GM12878 (cell line): ENCODE data around the gene TK1. TPM values are rescaled to one million over a fixed set of nuclear protein-coding genes. Genes with fewer than 3 reads are reported as not detected.

Experiments used
- BCL3 ChIP-seq: IDR thresholded peaks from 2 replicates; pipeline ENCODE4 v1.6.1; 2011; ENCODE audit warnings: borderline replicate concordance, low read depth, mild to moderate bottlenecking, moderate library complexity, low read length; ENCODE audit not compliant: insufficient read depth, poor library complexity, severe bottlenecking
- BCLAF1 ChIP-seq: fragments of 450-650 bp; IDR thresholded peaks from 2 replicates; pipeline ENCODE4 v1.6.1; 2017; ENCODE audit warnings: antibody characterized with exemption, mild to moderate bottlenecking, moderate library complexity
- BHLHE40 ChIP-seq, 2 experiments: fragments of 450-650 bp in 1 of 2; IDR thresholded peaks; 2 replicates each; pipeline ENCODE4 v1.6.1; 2011 to 2017; ENCODE audit warnings: low read depth in 2 of 2, borderline replicate concordance in 1 of 2, improper control_type of control experiment in 1 of 2, low read length in 1 of 2, mild to moderate bottlenecking in 1 of 2
- CEBPB ChIP-seq, 2 experiments: fragments of 150-350 bp in 1 of 2; IDR thresholded peaks; 2 replicates each; pipeline ENCODE4 v1.6.1; 2012 to 2014; ENCODE audit warnings: low read depth in 2 of 2, low read length in 2 of 2, borderline replicate concordance in 1 of 2, inconsistent platforms in 1 of 2
- CREM ChIP-seq: IDR thresholded peaks from 2 replicates; pipeline ENCODE4 v1.6.1; 2014; ENCODE audit warnings: antibody characterized with exemption, low read depth
- EGR1 ChIP-seq, 2 experiments: IDR thresholded peaks; 1 replicate in 1 of 2; 2 replicates in 1 of 2; pipeline ENCODE4 v1.6.1; 2011 to 2012; ENCODE audit warnings: low read depth in 2 of 2, low read length in 2 of 2, borderline replicate concordance in 1 of 2, mild to moderate bottlenecking in 1 of 2, moderate library complexity in 1 of 2
- IKZF2 ChIP-seq, 2 experiments: fragments of 450-650 bp; IDR thresholded peaks; 2 replicates each; pipeline ENCODE4 v1.6.1; 2017; ENCODE audit warnings: mild to moderate bottlenecking in 2 of 2, moderate library complexity in 2 of 2
- LARP7 ChIP-seq: fragments of 450-650 bp; IDR thresholded peaks from 2 replicates; pipeline ENCODE4 v1.6.1; 2017; ENCODE audit warnings: mild to moderate bottlenecking
- MLLT1 ChIP-seq: fragments of 450-650 bp; IDR thresholded peaks from 2 replicates; pipeline ENCODE4 v1.6.1; 2016; ENCODE audit warnings: mild to moderate bottlenecking
- NR2C1 ChIP-seq: fragments of 450-650 bp; IDR thresholded peaks from 2 replicates; pipeline ENCODE4 v1.6.1; 2017; ENCODE audit warnings: antibody characterized with exemption, mild to moderate bottlenecking, moderate library complexity
- RAD51 ChIP-seq: fragments of 450-650 bp; IDR thresholded peaks from 2 replicates; pipeline ENCODE4 v1.6.1; 2016; ENCODE audit warnings: moderate library complexity, mild to moderate bottlenecking, inconsistent platforms
- RFX5 ChIP-seq: IDR thresholded peaks from 2 replicates; pipeline ENCODE4 v1.6.1; 2011; ENCODE audit warnings: low read depth, low read length, improper control_type of control experiment
- SIX5 ChIP-seq: IDR thresholded peaks from 2 replicates; pipeline ENCODE4 v1.6.1; 2011; ENCODE audit warnings: mild to moderate bottlenecking, low read depth, low read length, moderate library complexity; ENCODE audit not compliant: severe bottlenecking
- SREBF2 ChIP-seq: IDR thresholded peaks from 2 replicates; pipeline ENCODE4 v1.6.1; 2012; ENCODE audit warnings: mild to moderate bottlenecking, low read length
- USF2 ChIP-seq: IDR thresholded peaks from 2 replicates; pipeline ENCODE4 v1.6.1; 2011; ENCODE audit warnings: low read depth, low read length, improper control_type of control experiment, borderline replicate concordance
- YY1 ChIP-seq: IDR thresholded peaks from 2 replicates; pipeline ENCODE4 v1.6.1; 2011; ENCODE audit warnings: low read depth, mild to moderate bottlenecking, low read length
- ZBTB4 ChIP-seq: fragments of 450-650 bp; formaldehyde crosslinking; IDR thresholded peaks from 2 replicates; pipeline ENCODE4 v1.4.0; 2022; ENCODE audit warnings: mild to moderate bottlenecking, moderate library complexity
- ZSCAN29 ChIP-seq: fragments of 450-650 bp; IDR thresholded peaks from 2 replicates; pipeline ENCODE4 v1.6.1; 2017; ENCODE audit warnings: mild to moderate bottlenecking, moderate library complexity
- polyA plus RNA-seq, 11 experiments: library from polyadenylated mRNA; depleted of rRNA in 4 of 11; unstranded in 6 of 11; stranded (reverse) in 5 of 11; fragments of >200 nt; fragmentation: Nextera tagmentation in 4 of 11; fragmentation: Illumina TruSeq in 1 of 11; extraction: Ambion mirVana in 4 of 11; extraction: Trizol in 1 of 11; gene quantifications; 1 replicate in 1 of 11; 2 replicates in 10 of 11; pipeline versions ENCODE4 v1.2.1 to v1.2.3, GENCODE V29; 2011 to 2016; ENCODE audit warnings: inconsistent platforms in 2 of 11, missing spikeins in 2 of 11, low read depth in 1 of 11
- total RNA-seq, 4 experiments: library from RNA; depleted of rRNA in 3 of 4; stranded (reverse); fragments of >200 nt in 3 of 4; fragmentation: Illumina TruSeq in 1 of 4; extraction: Trizol in 1 of 4; gene quantifications; 2 replicates each; pipeline versions ENCODE4 v1.2.1 to v1.2.3, GENCODE V29; 2013 to 2021

The TK1 gene
- total and polyA plus RNA-seq, 10 of the 15 experiments (the other 5 are each of a cell fraction or from before 2014, with no cell fraction given), result 4.6 to 175 (median 77.9) TPM

GRCh38 chr17:78128551-78129350 is 58.1 kb downstream of the TK1 start, which contains the start of gene TMC6 (continued):
- TF ChIP-seq CEBPB (IDR thresholded peaks at IDR 0.05; ENCODE audit: borderline replicate concordance in 1 of 2, low read depth in 2 of 2, low read length in 2 of 2) (no peak), BCLAF1 (no peak), SIX5 (no peak), USF2 (peak; percentile 62), LARP7 (peak; percentile 40), BCL3 (peak; percentile 68), MLLT1 (peak; percentile 8; the same call in 1 of the 2 replicates), RFX5 (no peak), EGR1 (IDR thresholded peaks at IDR 0.05; ENCODE audit: borderline replicate concordance in 1 of 2, low read depth in 2 of 2, low read length in 2 of 2) (peak in 1 of 2 experiments; percentile 91; a peak in 2 of 3 replicates), RAD51 (peak; percentile 90), ZSCAN29 (no peak), SREBF2 (no peak), BHLHE40 (IDR thresholded peaks at IDR 0.05; ENCODE audit: borderline replicate concordance in 1 of 2, low read depth in 2 of 2, low read length in 1 of 2) (peak; percentile 55 to 85), CREM (no peak; the same call in 1 of the 2 replicates), IKZF2 (IDR thresholded peaks at IDR 0.05) (peak; percentile 66 to 76), YY1 (0 out of 2 replicates have a peak, but pooled peaks have one; percentile 10), ZBTB4 (CRISPR knock-in tag) (0 out of 2 replicates have a peak, but pooled peaks have one; percentile 12), NR2C1 (0 out of 2 replicates have a peak, but pooled peaks have one; percentile 18)
